Activated CD8-positive, alpha-beta memory T cell treated with anti-CD3 and anti-CD28 coated beads, Interleukin-2, amount 50 U/mL, for 24 hours (primary cell): ENCODE data around the gene GLRA2.
"Not testable (repeated sequence)": the region's sequence is repeated elsewhere in the genome, so short reads cannot be mapped to it uniquely, and the experiment has no call there.

Experiments used
- DNase-seq: peaks from one replicate; pipeline ENCODE4 v3.0.0-alpha.2; 2020; ENCODE audit errors: extremely low read depth

GLRA2 gene

GRCh38 chrX:14591976-14592375 lies 62.6 kb downstream of the GLRA2 start:
- DNase-seq: no peak

GRCh38 chrX:14594521-14594920 lies 65.2 kb downstream of the GLRA2 start:
- no peak for DNase-seq

- no peak for DNase-seq
These were observed 69.0 kb downstream of the GLRA2 start for GRCh38 chrX:14598330-14598729.

GRCh38 chrX:14607446-14607985 lies 78.2 kb downstream of the GLRA2 start:
- DNase-seq: no peak

GRCh38 chrX:14612450-14612849 lies 83.1 kb downstream of the GLRA2 start:
- not testable (repeated sequence) for DNase-seq

GRCh38 chrX:14616301-14616700 lies 87.0 kb downstream of the GLRA2 start:
- no peak for DNase-seq

GRCh38 chrX:14616836-14617235 lies 87.5 kb downstream of the GLRA2 start:
- no peak for DNase-seq

GRCh38 chrX:14618177-14618965 lies 89.0 kb downstream of the GLRA2 start:
- no peak for DNase-seq

- DNase-seq: no peak
These were observed 101.4 kb downstream of the GLRA2 start for GRCh38 chrX:14630733-14631132.

GRCh38 chrX:14641681-14642655 lies 112.6 kb downstream of the GLRA2 start:
- no peak for DNase-seq

- no peak for DNase-seq
These were observed 131.6 kb downstream of the GLRA2 start for GRCh38 chrX:14660970-14661369.

GRCh38 chrX:14670819-14671218 lies 141.5 kb downstream of the GLRA2 start:
- DNase-seq: no peak

- DNase-seq: no peak
These were observed 143.4 kb downstream of the GLRA2 start for GRCh38 chrX:14672611-14673172.

- no peak for DNase-seq
These were observed 143.9 kb downstream of the GLRA2 start for GRCh38 chrX:14673236-14673635.

GRCh38 chrX:14673764-14674163 lies 144.4 kb downstream of the GLRA2 start:
- no peak for DNase-seq

- DNase-seq: no peak
These were observed 146.2 kb downstream of the GLRA2 start for GRCh38 chrX:14675500-14675899.

GRCh38 chrX:14676431-14676830 lies 147.1 kb downstream of the GLRA2 start:
- DNase-seq: no peak

- DNase-seq: not testable (repeated sequence)
These were observed 159.0 kb downstream of the GLRA2 start for GRCh38 chrX:14688331-14688730.

GRCh38 chrX:14690553-14690952 lies 161.2 kb downstream of the GLRA2 start:
- no peak for DNase-seq

GRCh38 chrX:14694611-14695010 lies 165.3 kb downstream of the GLRA2 start:
- no peak for DNase-seq

GRCh38 chrX:14697451-14697850 lies 168.1 kb downstream of the GLRA2 start:
- no peak for DNase-seq

GRCh38 chrX:14698790-14699189 lies 169.5 kb downstream of the GLRA2 start:
- DNase-seq: no peak
